GM12873 (cell line): ENCODE results near the gene GLIPR2.

Source experiments
- TF ChIP-seq, protein P1 (sequence below): IDR thresholded peaks from 2 replicates; pipeline ENCODE4 v1.5.1; 2012; ENCODE audit warnings: low read depth, mild to moderate bottlenecking, moderate library complexity, low read length, control low read depth; ENCODE audit not compliant: insufficient read depth; ENCODE audit errors: missing control alignments

The GLIPR2 gene

DNA sequence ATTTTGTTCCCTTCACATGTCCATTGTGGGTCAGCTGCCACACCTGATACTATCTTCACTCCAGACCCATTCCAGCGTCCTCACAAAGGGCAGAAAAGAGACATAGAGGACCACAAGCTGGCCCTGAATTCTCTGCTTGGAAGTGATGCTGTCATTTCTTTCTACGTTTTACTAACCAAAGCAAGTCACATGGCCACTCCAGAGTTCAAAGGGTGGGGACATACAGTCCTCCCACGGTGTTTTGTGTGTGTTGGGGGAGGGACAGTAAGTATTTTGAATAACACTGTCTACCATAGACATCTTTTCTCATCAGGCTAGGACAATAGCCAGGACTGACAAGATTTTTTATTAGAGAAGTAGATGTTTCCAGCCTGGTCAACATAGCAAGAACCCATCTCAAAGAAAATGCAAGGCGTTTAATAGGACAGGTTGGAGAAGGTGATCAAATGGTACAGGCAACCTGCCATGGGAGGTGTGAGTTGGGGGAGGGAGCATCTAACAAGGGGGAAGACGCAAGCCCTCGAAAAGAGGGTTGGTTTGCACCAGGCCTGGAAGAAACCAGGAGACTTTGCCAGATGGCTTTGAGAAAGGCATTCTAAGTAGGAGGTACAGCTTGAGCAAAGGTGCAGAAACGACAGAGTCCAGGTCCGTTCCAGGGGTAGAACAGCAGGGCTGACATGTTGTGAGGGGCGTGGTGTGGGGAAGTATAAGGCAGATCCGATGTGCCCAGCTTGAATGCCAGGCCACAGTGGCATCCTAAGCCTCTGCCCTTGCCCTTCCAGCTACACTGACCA, 11.3 kb upstream of the GLIPR2 start:
- TF ChIP-seq, protein P1, sequence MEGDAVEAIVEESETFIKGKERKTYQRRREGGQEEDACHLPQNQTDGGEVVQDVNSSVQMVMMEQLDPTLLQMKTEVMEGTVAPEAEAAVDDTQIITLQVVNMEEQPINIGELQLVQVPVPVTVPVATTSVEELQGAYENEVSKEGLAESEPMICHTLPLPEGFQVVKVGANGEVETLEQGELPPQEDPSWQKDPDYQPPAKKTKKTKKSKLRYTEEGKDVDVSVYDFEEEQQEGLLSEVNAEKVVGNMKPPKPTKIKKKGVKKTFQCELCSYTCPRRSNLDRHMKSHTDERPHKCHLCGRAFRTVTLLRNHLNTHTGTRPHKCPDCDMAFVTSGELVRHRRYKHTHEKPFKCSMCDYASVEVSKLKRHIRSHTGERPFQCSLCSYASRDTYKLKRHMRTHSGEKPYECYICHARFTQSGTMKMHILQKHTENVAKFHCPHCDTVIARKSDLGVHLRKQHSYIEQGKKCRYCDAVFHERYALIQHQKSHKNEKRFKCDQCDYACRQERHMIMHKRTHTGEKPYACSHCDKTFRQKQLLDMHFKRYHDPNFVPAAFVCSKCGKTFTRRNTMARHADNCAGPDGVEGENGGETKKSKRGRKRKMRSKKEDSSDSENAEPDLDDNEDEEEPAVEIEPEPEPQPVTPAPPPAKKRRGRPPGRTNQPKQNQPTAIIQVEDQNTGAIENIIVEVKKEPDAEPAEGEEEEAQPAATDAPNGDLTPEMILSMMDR = no peak

DNA sequence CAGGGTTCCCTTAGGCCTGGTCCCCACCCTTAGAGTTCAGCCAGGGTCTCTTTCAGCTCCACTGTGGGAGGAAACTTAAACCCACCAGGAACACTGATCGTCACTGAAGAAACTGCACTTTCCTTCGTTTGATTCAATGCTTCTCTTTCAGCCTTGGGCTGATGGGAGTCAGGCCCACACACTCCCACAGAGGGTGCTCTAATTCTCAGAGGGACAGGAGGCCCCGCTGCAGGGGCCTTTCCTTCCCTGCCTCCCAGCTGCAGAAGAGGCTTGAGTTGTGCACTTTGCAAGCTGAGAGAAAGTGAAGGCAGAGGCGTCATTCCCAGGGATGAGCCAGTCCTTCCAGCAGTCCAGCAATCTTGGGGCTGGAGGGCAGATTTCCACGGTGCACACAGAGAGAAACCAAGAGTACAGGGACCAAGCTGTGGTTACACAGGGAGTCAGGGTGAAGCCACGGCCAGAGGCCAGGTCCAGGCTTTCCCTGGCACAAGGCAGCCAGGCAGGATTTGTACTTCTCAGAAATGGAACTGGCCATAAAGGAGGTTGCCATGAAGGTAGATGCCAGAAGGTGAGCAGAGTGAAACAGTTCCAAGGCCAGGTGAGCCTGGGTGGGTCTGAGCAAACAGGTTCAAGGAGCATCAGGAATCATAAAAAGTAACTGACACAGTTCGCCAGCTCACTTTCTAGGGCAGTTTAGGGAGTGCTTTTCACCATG, 10.4 kb upstream of the GLIPR2 start:
- TF ChIP-seq, protein P1 = no peak

DNA sequence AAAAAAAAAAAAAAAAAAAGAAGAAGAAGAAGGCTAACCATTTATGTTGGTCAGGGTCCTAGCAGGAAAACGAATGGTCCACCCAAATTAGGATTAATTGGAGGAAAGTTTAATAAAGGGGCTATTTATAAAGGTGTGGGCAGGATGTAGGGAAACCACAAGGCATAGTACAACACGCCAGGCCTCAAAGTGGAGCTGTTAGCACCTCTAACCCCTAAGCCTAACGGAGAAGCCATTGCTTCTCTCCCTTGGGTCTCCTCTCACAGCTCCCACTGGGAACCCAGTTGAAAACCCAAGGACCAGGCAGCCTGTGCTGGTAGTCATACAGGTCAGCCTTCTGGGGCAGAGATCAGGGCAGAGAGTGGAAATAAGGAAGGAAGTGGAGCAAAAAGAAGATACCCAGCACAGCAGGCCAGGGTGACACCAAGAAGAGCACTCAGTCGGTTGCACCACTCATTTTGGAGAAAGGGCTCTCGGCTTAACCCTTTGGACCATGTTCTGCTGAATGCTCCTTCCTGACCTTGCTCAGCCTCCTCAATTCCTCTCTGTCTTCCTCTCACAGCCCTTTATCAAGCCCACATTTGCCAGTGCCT, 8.8 kb upstream of the GLIPR2 start:
- TF ChIP-seq, protein P1 = no peak

DNA sequence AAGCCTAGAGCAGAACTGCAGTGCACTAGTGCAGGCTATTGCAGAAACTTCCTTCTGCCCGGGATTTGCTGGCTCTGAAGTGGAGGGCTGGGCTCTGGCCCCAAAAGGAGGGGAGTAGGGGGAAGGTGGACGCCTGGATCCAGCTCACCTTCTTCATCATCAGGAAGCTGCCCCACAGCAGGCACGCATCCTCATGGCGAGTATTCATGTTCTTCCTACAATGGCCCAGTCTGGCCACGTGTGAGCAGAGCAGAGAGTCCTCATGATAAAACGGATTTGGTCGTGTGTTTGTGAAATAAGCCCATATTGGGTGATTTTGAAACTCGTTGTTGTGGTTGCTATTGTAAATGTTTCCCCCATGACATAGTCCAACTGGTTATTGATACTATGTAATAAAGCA, 8.2 kb upstream of the GLIPR2 start:
- TF ChIP-seq, protein P1 = no peak

DNA sequence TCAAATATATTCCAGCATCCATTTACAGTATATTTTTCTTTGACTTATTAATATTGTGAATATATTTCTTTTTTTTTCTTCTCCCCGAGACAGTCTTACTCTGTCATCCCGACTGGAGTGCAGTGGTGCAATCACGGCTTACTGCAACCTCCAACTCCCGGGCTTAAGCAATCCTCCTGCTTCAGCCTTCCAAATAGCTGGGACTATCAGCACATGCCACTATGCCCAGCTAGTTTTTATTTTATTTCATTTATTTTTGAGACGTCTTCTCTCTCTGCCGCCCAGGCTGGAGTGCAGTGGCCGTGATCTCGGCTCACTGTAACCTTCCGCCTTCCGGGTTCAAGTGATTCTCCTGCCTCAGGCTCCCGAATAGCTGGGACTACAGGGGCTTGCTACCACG, 7.4 kb upstream of the GLIPR2 start:
- TF ChIP-seq, protein P1 = no peak

DNA sequence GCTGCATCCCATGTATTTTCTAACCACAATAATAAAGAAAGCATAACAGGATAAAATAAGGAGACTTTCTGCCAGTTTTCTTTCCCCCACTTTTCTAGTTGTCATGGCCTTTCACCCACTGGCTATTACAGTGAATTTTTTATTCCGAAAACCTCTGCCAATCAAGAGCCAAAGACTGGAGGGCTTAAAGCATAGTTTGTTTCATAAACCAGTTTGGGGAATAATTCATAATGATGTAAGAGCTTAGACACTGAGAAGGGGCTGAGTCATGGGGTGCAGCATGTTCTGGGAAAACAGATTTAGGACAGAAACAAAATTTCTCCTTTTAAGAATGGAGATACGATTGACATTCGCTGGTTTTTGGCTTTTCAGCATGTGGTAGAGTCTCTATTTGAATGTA, 4.4 kb upstream of the GLIPR2 start:
- TF ChIP-seq, protein P1 = no peak

DNA sequence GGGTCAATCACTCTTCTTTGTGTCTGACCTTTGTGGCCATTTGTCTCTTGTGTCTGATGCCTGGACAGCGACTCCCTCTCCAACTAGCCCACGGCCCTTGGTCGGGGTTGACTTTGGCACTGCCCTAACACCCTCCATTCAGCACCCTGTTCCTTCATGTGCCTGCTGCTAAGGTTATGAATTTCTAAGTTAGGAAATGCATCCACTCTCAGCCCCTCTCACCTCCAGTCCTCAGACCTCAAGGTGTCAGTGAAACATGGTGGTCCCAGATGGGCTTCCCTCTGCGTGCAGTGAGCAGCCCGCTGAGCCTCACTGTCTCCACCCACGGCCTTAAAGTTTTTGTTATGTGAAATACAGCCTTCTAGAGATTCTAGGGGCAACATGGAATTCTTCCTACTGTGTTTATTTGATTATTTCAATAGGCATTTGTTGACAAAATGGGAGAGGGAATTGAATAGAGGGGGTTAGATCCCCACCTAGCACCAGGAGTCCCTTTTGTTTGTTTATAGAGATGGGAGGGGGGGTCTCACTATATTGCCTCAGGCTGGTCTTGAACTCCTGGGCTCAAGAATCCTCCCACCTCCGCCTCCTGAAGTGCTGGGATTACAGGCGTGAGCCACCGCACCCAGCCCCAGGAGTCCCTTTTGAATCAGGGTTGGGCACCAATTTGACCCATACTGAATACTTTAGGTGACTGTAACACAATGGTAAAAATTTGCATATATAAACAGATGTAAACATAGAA, 1.6 kb upstream of the GLIPR2 start:
- TF ChIP-seq, protein P1 = no peak
